ENCODE data around the gene RIPOR3.

DNA sequence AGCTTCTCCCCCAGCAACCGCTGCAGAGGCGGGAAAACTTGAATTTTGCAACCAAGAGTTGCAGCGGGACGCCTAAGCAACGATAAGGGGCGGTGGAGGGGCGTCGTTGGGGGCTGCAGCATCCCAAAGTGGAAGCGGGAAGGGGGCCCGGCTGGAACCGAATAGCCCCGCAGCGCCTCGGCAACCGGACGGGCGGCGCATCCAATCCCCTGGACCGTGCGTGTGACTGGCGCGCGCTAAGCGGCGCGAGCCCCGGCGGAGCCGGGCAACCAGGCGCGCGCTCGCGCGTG lies 39.4 kb upstream of the RIPOR3 start:
- TF ChIP-seq, protein P1, sequence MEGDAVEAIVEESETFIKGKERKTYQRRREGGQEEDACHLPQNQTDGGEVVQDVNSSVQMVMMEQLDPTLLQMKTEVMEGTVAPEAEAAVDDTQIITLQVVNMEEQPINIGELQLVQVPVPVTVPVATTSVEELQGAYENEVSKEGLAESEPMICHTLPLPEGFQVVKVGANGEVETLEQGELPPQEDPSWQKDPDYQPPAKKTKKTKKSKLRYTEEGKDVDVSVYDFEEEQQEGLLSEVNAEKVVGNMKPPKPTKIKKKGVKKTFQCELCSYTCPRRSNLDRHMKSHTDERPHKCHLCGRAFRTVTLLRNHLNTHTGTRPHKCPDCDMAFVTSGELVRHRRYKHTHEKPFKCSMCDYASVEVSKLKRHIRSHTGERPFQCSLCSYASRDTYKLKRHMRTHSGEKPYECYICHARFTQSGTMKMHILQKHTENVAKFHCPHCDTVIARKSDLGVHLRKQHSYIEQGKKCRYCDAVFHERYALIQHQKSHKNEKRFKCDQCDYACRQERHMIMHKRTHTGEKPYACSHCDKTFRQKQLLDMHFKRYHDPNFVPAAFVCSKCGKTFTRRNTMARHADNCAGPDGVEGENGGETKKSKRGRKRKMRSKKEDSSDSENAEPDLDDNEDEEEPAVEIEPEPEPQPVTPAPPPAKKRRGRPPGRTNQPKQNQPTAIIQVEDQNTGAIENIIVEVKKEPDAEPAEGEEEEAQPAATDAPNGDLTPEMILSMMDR (IDR thresholded peaks at IDR 0.05; ENCODE audit: insufficient read depth, low read length): no peak
- TF ChIP-seq GABPA (IDR thresholded peaks at IDR 0.05; ENCODE audit: low read depth): no peak
- TF ChIP-seq POLR2AphosphoS5 (IDR thresholded peaks at IDR 0.05; ENCODE audit: low read depth): no peak
- TF ChIP-seq REST (IDR thresholded peaks at IDR 0.05; ENCODE audit: insufficient replicate concordance, low read depth): no peak
